Activated CD8-positive, alpha-beta memory T cell treated with anti-CD3 and anti-CD28 coated beads, Interleukin-2, amount 50 U/mL, for 24 hours (primary cell): Measurements from ENCODE around the gene BEX3.
A peak's percentile ranks its signal among the peaks of the same experiment; 100 is the strongest.
"Not testable (repeated sequence)": the region's sequence is repeated elsewhere in the genome, so short reads cannot be mapped to it uniquely, and the experiment has no call there.

ENCODE experiments used
- DNase-seq: peaks from one replicate; pipeline ENCODE4 v3.0.0-alpha.2; 2020; ENCODE audit errors: extremely low read depth

Gene BEX3

DNA sequence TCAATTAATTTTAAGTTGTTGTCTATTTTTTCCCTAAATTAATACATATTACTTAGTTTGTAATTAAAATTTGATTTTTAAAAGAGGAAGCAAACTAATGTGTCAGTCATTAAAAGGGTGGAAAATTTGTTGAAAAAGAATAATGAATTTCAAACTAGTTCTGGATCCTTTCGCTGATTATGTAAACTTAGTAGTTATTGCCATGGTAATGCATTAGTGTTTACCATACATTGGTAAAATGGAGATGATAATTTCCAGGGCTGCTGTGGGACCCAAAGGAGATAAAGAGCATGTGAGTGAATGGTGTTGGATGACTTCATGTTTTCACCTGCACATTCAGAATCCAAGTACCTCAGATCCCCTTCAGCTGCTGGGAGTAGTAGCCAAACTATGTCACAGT lies 6.5 kb downstream of the BEX3 start:
- DNase-seq, result no peak

DNA sequence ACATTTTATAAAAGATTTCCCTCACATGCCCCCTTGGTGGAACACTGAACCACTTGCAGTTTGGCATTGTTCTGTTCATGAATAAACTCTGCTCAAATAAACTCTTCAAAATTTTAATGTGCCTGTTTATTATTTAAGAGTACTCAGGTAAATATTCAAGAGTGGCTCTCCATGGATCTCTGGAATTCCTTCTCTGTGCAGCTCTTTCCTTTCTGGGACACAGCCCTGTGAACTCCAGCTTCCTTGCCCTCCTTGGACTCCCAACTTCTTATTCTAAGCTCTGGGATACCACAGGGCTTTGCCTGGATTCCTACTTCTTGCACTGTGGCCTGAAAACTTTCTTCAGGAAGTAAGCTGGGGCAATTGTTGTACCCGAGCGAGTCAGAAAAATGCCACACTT lies 8.3 kb downstream of the BEX3 start:
- no peak for DNase-seq

DNA sequence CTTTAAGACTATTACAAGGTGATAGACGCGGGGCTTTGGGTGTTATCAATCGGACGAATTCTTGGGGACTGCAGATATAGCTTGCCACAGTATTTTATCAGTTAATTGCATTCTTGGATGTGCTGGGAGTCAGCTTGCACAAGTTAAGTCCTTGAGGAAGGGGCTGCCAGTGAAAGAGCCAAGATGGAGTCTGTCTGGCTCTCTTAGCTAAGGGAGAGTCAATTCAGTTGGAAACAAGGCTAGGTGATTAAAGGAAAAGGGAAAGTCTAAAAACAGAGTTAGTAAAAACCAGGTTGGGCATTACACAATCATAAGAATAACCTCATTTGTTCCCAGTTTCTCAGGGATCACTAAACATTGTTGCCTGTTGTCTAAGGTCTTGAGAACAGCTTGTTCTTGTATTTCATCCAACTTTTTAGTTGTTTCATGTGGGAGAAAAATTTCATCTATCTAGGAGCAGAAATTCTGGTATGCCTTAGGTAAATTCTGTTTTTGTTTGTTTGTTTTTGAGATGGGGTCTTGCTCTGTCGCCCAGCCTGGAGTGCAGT lies 9.0 kb downstream of the BEX3 start:
- DNase-seq, result not testable (repeated sequence)

DNA sequence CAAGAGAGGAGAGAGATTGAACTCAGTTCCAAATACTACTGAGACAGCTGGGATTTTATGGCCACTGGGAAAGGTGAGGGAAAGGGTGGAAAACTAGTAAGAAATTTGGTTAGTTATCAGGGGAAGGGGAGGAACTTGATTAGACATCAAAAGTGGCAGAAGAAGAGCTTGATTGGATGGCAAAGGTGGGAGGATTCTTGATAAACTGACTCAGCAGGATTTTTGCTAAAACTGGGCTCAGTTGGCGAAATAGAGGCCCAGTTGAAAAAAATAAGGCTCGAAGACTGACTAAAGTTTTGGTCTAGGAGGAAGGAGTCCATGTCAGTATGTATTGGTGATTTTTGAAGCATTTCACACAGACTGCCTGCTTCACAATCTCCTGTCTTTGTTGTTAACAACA lies 10.0 kb downstream of the BEX3 start:
- DNase-seq, result no peak

DNA sequence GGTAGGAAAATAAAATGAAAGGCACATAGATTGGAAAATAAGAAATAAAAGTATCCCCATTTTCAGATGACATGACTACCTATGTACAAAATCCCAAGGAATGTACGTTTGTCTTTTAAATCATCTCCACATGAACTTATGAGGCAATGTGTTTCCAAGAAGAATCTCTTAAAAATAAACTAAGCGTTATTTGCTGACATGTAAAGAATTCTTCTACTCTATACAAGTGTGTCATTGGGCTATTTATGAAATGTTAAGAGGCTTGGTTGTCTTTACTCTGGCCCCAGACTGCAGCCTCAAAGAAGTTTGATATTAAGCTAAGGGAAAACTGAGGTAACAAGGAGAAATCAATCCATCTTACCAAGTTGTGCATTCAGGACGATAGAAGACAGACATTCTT lies 17.1 kb downstream of the BEX3 start:
- DNase-seq, result no peak

DNA sequence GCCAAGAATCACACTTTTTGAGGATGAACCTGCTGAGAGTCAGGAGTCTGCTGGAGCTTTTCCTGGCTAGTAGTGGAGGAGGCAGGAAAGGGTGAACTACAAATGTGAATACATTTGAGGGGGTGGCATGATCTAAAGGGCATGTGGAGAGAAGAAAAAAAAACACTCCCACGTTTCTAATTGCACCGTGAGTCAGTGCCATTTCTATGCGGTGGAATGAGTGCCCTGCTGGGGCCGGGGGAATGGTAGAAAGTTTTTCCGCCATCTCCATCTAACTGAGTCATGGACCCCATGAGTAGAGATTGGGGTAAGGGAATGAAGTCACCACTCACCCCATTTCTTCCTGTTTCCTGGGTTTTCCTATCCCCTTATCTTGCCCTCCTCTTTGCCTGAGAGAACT lies 19.8 kb downstream of the BEX3 start:
- DNase-seq, result no peak

DNA sequence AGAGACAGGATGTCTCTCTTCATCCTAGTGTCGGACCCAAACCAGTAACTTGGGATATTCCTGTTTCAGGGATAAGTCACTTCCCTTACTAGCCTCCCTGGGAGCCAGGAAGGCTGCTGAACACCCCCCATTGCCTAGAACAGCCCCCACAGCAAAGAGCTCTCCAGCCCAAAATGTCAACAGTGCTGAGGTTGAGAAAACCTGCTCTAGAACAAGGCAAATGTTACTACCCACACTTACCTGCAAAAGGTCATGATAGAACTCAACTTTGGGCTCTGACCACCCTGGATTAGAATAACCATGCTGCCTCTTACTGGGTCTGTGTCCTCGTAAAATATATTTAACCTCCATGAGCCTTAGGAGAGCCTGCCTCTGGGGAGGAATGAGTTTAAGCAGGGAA lies 20.3 kb downstream of the BEX3 start:
- no peak for DNase-seq

DNA sequence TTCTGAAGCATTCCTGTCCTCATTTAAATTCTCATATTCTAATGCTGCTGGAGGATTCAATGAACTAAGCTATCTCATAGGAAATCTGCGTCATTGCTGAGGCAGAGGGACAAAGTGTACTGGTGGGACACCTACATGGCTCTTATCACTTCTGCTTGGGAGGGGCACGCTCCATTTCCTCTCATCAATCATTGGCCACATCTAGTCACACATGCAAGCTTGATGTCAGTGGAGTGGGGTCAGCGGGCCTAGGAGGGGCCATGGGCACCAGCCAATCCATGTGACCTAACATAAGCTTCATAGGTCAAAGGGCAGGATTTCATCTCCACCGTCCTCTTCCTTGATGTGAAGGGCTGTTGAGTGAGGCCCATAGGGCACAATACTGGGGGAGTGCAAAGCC lies 21.4 kb downstream of the BEX3 start:
- no peak for DNase-seq

DNA sequence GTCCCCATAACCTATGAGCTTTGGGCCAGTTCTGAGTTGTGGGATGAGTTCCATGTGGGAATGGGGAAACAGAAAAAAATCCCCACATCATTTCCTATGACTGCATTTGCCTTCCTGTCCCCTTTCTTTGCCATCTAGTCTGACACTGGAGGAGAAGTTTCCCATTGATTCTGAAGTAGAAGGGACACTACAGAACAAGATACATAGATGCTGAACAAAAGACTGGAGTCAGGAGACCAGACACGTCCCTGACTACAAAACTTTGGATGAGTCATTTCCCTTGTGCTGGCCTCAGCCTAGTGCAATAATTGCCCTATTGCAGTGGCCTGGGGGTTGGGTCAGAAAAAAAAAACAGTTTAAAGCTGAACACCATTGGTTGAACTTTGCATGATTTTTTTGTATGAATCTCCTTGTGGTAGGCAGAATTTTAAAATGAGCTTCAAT lies 22.1 kb downstream of the BEX3 start:
- no peak for DNase-seq

DNA sequence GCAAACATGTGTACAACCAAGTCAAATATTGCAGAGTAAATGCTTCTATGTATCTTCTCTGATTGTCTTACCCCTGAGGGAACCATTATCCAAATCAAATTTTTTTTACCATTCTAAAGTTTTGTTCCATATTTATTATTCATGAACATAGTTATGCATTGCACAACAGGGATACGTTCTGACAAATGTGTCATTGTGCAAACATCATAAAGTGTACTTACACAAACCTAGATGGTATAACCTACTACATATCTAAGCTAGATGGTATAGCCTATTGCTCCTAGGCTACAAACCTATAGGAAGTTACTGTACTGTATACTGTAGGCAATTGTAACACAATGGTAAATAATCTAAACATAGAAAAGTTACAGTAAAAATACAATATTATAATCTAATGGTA lies 23.4 kb downstream of the BEX3 start:
- no peak for DNase-seq

DNA sequence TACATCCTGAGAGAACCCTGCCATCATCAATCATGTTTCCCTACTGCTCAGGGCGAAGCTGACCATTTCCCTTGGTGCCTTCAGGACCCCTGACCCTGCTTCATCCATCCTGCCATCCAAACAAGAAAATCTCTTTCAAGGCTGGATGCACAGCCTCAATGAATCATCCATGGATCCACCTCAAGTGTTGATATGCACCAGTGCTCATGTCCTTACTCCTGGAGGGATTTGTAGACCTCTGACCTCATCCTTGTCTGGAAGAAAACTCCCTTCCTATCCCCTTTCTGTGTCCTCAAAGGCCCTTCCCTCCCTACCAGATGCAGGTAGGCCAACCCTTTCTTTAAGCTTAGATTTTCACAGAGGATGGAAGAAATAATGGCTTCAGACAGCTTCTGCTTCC lies 24.6 kb downstream of the BEX3 start:
- DNase-seq, result no peak

DNA sequence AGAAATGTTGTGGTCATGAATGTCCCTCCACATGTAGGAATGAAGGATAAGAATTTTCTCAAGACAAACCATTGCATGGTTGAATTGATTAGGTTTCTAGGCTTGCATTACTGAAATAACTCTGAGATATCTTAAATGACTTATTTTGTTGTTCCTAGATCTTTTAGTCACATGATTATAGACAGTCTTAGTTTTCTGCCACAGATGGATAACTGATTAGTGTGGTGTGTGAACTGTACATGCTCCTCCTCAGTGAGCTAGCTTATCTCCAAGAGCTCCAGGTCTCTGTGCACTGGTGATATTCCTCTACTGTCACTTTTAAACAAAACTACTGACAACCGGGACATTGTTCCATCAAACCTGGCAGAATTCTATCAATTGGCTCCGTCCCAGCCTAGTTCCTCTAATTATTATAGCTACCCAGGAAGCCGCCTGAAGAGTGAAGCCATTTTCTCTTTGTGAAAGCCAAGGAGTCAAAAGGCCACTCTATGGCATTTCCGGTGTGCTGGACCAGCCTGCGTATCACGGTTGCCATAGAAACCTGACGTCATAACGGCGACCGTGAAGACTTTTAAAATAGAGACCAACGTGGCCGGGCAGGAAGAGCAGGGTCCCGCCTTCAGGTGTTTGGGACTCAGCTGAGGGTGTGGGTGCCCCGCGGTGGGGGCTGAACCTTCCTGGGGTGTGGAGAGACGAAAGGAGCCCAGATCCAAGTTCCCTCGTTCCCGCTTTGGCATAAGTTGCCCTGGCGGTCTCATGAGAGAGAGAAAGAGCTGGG lies 28.1 kb downstream of the BEX3 start:
- peak; percentile 2 for DNase-seq

DNA sequence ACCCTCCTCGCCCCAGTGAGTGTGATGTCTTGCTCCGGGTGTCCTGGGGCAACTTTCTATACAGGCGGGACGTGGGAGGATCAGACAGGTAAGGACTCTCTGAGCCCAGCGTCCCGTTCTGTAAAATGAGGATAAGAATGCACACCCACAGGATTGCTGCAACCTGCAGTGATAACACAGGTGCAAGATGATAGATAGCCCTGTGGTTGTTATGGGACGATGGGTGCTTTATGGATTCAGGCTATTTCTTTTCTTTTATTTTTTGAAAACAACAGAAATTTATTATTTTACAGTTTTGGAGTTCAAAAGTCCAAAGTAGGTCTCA lies 28.6 kb downstream of the BEX3 start:
- no peak for DNase-seq

DNA sequence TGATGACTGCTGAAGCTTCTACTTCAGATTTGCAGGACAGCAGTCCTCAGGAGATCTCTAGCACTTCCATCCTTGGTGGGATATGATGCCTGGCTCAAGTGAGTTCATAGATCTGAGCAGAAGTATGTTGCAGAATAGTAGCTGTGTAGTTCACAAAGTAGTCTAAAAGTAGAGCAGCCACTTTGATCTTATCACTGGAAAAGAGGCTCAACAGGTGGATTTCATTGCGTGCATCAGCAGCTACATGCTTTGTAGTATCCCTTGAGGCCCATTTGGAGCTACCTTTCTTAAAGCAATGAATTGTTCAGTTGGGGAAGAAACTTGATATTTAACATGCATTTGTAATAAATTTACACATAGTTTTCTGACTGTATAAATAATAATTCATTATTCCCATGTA lies 29.9 kb downstream of the BEX3 start:
- no peak for DNase-seq

DNA sequence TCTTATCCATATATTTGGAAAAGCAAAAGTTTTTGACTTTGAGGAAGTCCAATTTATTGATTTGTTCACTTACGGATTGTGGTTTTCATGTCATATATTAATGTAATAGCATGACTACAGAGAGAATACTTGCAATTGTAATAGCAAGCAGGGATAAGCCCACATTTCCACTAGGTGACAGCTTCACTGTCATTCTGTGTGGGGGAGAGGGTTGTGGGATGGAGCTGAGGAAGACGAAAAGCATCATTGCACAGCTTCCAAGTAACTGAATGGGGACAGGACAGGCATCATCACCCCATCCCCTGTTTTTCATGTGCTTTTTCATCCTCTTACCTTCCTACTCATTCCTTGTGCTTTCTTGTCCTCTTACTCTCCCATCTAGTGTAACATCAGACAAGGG lies 31.4 kb downstream of the BEX3 start:
- DNase-seq, result no peak

DNA sequence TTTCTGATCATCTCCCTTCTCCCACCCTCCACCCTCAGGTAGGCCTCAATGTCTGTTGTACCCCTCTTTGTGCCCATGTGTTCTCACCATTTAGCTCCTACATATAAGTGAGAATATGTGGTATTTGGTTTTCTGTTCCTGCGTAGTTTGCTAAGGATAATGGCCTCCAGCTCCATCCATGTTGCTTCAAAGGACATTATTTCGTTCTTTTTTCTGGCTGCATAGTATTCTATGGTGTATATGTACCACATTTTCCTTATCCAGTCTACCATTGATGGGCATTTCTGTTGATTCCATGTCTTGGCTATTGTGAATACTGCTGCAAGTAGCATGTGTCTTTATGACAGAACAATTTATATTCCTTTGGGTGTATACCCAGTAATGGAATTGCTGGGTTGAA lies 35.4 kb downstream of the BEX3 start:
- DNase-seq, result not testable (repeated sequence)

DNA sequence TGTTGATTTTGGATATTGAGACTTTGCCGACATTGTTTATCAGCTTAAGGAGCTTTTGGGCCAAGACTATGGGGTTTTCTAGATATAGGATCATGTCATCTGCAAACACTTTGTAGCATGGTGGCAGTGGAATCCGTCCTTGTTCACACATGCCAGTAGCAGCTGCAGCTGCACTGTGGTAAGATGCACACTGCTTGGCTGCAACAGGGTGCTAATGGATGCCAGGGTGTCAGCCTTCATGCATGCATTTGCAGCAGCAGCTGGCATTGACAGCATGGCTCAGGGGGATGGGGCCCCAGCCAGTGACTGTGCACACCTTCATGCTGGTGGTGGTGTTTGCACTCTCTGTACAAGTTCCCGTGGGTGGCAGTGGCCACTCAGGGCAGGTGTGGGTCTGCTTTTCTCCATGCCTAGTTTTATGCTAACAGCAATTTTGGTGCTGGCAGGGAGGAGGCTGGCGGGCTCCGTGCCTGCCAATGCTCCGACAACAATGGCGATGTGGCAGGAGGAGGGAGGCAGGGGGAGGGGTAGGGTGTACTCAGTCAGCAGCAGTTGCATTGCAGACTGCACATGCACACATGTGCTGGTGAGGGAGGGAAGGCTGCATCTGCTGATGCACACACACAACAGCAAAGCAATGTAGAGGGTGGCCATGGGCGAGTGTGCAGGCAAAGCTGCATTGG lies 37.5 kb downstream of the BEX3 start:
- no peak for DNase-seq

DNA sequence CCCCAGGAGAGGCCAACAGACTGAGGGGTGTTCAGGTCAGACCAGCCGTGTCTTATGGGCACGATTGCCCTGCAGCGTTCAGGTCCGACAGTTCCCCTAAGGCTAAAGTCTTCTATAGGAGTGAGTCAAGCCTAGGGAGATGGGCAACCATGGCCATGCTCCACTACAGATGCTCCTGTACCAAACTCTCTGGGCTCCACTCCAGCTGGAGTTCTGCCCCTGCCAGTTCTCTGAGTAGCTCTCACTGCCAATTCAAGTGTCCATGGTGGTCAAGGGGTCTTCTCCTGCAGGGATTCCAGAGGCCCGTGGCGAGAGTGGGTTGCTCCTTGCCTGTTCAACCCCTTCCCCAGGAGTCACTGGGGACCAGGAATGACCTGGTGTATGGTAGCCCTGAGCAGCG lies 38.2 kb downstream of the BEX3 start:
- no peak for DNase-seq

DNA sequence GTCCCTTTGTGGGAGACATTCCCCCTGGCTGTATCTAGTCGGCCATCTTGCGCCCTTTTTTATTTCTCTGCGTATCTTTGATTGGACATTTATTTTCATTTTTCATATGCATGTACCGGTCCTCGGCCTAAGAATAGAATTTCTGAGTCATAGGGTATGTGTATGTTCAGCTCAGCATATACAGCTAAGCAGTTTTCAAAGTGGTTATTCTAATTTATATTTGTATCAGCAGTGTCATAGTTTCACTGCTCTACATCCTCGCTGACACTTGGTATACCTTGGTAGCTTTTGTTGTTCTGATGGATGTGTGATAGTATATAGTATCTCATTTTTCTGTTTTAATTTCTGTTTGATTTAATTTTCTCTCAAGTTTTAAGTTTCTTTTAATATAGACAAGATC lies 38.7 kb downstream of the BEX3 start:
- DNase-seq, result no peak

DNA sequence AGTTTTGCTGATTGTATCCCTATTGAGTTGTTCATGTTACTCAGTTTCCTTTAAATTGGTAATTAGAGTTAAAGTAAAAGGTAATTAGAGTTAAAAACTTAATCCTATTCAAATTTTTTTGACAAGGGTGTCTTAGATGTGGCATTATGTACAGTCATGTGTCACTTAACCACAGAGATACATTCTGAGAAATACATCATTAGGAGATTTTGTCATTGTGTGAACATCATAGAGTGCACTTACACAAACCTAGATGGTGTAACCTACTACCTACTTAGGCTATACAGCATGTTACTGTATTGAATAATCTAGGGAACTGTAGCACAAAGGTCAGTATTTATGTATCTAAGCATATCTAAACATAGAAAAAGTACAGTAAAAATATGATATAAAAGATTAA lies 39.2 kb downstream of the BEX3 start:
- DNase-seq, result no peak

DNA sequence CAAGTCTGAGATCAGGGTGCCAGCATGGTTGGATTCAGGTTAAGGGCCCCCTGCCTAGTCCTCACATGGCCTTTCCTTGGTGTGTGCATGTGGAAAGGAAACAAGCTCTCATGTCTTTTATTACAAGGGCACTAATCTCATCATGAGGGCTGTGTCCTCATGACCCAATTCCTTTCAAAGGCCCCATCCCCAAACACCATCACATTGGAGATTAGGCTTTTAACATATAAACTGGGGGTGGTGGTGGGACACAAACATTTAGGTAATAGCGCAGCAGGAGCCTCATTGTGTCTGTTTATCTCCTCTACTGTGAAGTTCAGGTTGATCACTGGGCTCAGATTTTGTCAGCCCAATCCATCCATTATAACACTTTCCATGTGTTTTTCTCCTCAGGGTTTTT lies 41.0 kb downstream of the BEX3 start:
- no peak for DNase-seq

DNA sequence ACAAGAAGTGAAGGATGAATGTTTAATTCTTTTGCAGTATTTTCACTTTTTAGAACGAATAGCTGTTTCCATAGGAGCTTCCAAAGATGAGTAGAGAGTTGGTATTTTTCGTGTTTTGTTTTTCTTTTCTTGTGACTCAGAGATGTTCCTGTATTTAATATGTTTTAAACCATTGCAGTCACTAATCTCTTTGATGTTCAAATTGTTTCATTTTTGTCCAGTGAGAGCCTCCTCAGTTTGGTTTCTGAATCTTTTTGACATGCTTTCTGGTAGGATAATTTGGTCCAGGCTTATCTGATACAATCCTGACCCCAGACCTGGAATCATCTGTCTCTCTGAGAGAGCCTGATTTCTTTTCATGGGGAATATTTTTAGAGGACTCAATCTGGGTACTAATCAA lies 41.6 kb downstream of the BEX3 start:
- DNase-seq, result no peak

DNA sequence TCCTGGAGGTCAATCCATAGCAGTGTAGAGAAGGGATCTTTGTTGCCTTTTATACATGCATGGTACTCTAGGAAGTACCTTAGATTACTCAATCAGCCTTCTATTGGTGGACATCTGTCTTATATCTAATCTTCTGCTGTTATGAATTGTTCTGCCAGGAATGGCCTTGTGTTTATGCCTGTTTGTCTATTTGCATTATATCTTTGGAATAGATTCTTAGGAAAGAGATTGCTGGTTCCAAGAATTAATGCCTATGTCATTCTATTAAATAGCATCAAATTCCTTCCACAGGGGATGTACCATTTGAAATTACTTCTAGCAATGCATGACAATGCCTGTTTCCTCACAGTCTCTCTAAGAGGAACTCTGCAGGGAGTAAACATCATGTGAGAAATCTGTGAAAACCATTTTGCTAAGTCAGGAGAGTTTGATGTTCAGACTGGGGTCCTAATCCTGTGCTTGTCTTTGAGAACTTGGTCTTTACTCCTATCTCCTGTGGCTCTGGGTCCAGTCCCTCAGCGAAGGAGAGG lies 42.5 kb downstream of the BEX3 start:
- no peak for DNase-seq
